Peyer's patch (tissue), 4 donors: Measurements from ENCODE around the gene ZNF516.

ENCODE experiments used
- CTCF ChIP-seq, 6 experiments: fragments of 450-650 bp in 4 of 6; fragments of 200-600 bp in 2 of 6; sonication (generic) in 1 of 6; IDR thresholded peaks; one replicate each; pipeline ENCODE4 v1.5.1; 2017 to 2019; ENCODE audit warnings: antibody characterized with exemption in 6 of 6, mild to moderate bottlenecking in 3 of 6, moderate library complexity in 1 of 6
- POLR2A ChIP-seq, 2 donors: fragments of 450-650 bp; IDR thresholded peaks; one replicate each; pipeline ENCODE4 v1.5.1; 2017; ENCODE audit warnings: antibody characterized with exemption in 2 of 2, mild to moderate bottlenecking in 2 of 2, moderate library complexity in 2 of 2

GRCh38 chr18:76455003-76455676, 39.9 kb downstream of the ZNF516 start:
- TF ChIP-seq CTCF (IDR thresholded peaks at IDR 0.05): no peak
- TF ChIP-seq POLR2A (IDR thresholded peaks at IDR 0.05): no peak
